Stimulated activated CD8-positive, alpha-beta memory T cell treated with anti-CD3 and anti-CD28 coated beads, Interleukin-15, amount 100 ng/mL, for 4 hours (primary cell): ENCODE data around the gene PRCC.
A peak's percentile ranks its signal among the peaks of the same experiment; 100 is the strongest.

Experiments
- DNase-seq, 2 donors: peaks; one replicate each; pipeline ENCODE4 v3.0.0-alpha.2; 2020; ENCODE audit warnings: low read depth in 2 of 2

The PRCC gene, protein sequence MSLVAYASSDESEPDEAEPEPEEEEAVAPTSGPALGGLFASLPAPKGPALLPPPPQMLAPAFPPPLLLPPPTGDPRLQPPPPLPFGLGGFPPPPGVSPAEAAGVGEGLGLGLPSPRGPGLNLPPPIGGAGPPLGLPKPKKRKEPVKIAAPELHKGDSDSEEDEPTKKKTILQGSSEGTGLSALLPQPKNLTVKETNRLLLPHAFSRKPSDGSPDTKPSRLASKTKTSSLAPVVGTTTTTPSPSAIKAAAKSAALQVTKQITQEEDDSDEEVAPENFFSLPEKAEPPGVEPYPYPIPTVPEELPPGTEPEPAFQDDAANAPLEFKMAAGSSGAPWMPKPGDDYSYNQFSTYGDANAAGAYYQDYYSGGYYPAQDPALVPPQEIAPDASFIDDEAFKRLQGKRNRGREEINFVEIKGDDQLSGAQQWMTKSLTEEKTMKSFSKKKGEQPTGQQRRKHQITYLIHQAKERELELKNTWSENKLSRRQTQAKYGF

DNA sequence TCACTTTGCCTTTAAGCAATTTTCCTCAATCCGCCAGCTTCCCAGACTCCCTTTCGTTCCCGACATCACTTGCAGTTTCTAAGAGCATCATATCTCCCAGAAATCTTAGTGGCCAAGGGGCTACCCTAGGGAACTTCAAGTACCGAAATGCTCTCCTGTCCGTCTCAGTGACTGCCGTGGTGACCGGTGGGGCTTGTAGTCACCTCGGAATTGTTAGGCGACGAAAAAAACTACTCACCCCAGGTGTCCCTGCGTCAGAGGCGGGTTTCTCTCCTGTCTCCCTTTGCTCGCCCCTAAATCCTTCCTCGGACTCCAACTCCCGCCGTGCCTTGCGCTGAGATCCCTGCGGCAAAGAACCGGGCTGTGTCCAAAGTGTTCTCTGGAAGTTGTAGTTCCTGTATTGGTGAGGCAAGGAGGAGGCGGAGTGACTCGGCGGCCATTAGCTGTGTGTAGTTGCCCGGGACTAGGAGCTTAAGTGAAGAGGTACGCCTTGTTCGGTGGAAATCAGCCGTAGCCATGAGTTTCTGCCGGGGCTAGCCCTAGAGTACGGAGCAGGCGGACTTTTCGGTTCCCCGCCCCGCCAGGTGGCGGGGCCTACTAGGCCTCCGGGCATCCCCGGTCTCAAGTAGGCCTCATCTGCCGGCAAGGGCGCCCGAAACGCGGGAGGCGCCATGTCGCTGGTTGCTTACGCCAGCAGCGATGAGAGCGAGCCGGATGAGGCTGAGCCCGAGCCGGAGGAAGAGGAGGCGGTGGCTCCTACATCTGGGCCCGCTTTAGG lies at the start of gene PRCC:
PRCC (plus strand) TSS at position 435 of the 778 bp plus-strand sequence; CDS start at position 672, 237 bp downstream.
- peak; percentile 93 to 97 for DNase-seq

DNA sequence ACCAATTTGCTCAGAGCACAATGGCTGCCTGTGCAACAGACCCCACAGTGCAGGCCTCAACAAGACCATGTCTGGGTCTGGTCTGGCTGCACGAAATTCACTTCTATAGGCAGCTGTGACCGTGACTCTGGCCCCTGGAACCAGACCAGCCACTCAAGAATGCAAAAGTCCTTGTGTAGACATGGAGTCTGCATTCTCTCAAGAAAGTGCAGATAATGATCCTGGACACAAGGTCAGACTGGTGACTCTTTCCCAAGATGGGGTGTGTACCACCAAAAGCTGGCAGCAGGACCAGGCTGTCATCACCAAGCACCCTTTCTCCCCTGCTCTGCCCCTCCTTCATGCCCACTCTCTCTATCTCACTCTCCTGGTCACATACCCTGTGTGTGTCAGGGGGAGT lies 46.2 kb upstream of the PRCC start:
- no peak for DNase-seq

DNA sequence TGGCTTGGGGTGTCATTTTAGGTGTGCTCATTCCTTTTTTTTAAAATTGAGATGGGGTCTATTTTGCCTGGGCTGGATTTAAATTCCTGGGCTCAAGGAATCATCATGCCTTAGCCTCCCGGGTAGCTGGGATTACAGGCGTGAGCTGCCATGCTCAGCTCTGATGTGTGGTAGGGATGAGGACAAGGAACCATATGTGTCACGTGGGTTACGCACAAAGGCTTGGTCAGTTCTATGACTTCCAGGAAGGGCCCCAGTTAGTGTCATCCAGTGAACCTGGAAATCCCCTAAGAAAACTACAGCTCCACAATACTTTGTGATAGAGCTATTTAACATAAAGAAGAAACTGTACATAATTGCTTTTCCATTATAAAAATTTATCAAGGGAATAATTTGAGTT lies 45.8 kb upstream of the PRCC start:
- DNase-seq = no peak

DNA sequence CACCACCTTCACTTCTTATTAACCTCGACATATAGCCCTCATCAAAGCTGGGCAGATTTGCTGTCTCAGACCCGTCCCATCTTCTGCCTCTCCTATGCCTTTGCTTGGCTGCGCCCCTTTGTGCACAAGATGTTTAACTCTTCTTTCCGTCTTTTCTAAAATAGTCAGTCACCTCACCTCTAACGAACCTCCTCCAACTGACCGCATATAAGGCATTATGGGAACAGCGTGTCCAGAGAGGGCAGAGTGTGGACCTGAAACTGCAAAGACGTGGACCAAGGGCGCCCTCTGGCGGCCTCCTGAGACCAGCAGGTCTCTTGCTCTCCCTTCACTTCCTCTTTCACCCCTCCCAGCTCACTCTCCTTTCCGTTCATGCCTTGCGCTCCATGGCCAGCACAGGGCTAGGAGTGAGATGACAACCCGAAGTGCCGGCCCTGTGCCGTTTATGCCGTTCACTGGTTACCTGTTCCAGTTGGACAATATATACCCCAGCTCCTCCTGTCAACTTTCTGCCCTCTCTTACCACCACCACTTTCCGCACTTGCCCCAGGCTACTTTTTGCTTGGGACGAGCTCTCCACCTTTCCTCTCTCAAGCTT lies 41.6 kb upstream of the PRCC start:
- DNase-seq = peak in 1 of 2 donors; percentile 50

DNA sequence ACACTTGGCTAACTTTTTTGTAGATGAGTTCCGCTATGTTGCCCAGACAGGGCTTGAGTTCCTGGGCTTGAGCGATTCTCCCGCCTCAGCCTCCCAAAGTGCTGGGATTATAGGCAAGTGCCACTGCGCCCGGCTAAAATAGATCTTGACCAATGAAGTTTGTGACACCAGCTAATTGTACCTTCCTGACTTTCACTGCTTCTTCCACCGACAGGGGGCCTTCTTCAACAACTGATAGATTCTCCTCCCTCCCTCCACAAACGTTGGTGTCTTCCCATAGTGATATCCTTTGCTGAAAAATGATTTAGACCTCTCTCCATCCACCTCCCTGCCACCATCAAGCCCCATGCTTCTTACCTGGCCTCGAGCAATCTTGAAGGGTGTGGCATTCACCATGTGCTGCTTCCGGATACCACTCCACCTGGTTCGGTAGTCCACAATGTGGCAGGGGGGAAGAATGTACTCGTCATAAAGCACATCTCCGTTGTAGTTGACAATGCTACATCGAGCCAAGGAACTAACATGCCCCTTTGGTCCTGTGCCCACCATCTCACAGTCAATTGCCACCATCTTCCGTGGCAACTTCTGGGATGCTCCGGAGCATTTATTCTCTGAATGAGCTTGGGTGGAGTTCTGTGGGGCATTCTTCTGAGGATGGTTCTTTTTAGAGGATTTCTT lies 40.6 kb upstream of the PRCC start:
- no peak for DNase-seq

DNA sequence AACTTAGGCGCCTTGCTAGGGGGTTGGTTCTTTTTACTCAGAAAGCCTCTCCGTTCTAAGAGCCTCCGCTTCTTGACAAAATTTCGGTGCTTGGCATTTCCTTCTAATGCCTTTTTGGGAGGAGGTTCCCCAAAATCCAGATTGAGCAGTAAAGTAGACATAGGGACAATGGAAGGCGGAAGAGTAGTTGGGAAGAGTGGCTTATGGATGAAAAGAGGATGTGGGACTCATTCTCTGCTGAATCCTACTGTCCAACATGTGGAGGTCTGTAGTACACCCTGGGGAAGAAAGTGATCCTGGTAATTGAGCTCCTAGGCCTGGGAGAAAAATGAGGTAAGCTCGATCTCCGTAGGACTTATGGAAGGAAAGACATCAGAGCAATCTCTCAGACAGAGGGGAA lies 39.8 kb upstream of the PRCC start:
- DNase-seq = no peak

DNA sequence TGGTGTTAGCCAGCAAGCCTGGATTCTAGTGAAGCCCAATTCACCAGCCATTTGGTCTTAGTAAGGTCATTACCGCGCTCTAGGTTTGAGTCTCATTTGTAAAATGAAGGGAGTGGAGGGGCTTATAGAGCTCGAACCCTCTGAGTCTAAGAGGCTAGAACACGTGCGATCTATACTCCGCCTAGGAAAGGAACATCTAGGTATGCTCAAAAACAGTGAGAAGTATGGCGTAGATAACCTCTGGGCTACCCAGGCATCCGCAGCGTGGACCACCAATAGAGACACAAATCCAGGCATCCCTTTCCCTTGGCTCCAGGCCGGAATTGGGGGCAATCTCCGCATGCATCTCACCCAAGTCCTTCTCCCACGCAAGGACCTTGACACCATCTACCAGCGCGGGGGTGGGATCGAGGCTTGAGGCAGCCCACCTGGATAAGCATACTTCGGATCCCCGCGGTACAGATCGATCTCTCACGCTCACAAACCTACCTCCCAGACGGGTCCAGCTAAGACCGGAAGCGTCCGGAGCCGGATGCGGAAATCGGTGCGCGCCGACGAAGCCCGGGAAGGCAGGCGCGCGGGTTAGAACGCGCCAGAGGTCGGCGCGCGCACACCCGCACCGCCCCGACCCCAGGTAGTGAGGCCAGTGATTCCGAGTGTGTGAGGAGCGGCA lies 39.3 kb upstream of the PRCC start, which contains the start of gene METTL25B:
METTL25B (plus strand) TSS at position 544 of the 673 bp plus-strand sequence. CDS start 636 bp downstream, outside the sequence.
- peak in 1 of 2 donors; percentile 44 for DNase-seq

DNA sequence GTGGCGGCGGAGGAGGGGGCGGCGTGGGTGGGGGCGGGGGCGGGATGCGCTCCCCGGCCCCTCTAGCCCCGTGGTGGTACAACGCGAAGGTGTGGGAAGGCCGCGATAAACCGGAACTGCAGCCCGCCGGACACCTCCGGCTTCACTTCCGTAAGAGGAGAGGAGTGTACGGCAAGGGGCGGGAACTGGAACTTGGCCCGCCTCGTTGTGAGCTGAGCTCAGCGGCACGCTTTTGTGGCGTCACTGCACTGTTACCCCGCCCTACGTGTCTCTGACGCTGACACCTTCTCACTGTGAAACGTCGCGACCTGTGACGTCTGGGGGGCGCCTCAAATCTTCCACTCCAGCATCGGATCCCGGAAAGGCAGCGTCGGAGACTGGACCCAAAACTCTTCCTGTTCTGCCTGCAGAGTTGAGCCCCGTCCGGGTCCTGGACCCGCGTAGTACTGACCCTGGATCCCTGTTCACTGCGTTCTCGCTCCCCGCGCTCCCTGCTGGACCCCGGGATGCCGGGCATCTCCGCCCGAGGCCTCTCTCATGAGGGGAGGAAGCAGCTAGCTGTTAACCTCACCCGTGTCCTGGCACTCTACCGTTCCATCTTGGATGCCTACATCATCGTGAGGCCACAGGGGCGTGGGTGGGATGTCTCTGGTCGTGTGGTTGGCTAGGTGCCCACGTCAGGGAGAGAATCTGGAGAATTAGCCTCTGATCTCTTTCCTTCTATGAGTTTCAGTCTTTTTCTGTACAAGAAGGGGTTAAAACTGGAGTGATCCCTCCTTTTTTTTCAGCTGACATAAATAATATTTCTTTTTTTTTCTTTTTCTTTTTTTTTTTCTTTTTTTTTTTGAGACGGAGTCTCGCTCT lies 38.5 kb upstream of the PRCC start, which contains the start of gene ISG20L2:
ISG20L2 (minus strand) TSS at position 168 of the 864 bp plus-strand sequence. CDS start 1,114 bp downstream, outside the sequence.
- peak; percentile 86 to 94 for DNase-seq

DNA sequence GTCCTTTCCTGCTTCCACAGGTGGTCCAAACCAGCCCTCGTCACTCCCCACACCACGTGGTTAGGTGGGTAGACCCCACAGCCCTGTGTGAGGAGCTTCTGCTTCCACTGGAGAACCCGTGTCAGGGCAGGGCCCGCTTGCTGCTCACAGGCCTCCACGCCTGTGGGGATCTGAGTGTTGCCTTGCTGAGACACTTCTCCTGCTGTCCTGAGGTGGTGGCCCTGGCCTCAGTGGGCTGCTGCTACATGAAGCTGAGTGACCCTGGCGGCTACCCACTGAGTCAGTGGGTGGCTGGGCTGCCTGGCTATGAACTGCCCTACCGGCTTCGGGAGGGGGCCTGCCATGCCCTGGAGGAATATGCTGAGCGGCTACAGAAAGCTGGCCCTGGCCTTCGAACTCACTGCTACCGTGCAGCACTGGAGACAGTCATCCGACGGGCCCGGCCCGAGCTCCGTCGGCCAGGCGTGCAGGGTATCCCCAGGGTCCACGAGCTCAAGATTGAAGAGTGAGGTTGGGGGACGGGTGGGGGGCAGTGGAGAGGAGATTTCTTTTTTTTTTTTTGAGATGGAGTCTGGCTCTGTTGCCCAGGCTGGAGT lies 33.2 kb upstream of the PRCC start:
- DNase-seq = no peak

DNA sequence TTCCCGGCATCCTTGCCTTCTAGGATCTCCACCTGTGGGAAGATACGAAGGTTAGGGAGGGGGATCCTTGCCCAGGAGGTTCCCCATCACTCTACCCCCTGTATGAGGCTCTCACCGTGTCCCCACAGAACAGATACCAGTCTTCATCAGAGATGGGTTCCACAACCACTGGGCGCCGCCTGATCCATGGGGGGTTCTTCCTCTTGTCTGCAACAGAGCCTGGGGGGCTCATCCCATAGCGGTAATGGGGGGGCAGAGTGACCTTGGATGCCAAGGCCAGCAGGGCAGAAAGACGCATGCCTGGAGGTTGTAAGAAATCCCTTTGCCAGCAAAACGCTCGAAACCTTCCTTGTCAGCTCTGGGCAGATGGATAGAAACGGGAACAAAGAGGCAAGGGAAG lies 28.9 kb upstream of the PRCC start:
- DNase-seq = no peak

DNA sequence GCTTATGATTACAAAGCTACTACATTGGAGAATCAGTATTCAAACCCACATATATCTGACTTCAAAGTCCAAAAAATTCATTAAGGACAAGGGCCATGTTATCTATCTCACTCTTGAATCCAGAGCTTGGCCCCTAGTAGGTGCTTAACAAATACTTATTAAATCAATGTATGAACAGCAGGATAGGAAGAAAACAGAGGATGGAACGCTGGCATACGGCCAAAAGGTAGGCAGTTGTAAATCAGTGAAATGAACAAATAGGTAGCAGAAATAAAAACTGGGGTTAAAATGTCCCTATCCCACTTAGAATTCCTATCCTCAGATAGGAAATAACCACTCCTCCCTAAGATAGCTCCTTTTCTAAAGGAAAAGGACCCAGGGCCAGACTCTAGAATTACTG lies 28.4 kb upstream of the PRCC start:
- DNase-seq = no peak

DNA sequence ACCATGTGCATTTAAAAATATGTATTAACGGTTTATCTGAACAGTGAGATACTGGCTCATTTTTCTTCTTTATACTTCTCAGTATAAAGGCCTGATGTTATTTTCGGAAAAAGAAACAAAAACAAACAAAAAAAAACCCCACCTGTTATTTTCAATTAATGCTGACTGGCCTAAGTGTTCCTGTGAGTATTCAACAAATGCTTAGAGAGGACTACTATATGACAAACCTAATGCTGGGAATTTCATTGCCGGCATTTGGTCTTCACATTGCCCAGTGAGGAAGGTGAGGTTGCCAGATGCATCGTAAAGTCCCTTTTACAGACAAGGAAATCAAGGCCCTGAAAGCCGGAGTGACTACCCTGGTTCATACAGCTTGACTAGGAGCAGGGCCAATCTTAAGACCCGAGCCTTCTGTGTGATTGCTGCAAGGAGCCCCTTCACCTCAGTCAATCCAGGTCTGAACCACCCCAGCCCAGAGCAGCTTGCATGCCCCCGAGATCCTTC lies 27.0 kb upstream of the PRCC start:
- no peak for DNase-seq

DNA sequence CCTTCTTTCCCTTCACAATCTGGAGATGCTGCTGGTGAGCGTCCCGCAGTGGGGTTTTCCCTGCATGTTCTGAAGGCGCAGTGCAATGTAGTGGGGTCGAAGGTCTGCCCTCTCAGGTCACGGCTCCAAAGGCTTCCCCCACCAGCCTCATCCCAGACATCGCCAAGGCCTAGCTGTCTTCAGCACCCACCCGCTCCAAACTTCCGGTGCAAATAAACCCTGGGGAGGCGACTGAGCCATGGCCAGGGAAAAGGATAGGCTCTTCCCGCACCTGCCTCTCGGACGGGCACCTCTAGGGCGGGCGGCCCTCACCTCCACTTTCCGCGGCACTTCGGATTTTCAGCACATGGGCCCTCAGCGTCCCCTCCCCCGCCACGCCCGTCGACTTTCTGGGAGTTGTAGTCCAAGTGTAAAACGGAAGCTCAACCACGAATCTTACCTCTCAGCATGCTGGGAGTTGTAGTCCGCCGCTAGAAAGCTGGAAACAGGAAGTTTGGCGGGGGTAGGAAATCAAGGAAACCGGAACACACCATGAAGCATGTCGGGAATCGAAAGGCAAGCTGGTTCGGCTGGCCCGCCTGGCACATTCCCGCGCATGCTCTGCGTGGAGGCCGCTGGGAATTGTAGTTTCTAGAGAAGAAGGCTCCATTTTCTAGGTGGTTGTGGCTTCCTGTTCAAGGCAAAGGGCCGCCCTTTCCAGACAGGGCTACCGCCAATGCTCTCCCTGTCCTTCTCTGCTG lies 26.4 kb upstream of the PRCC start, which contains the start of gene MRPL24:
MRPL24 (minus strand) TSS at position 348 of the 740 bp plus-strand sequence. CDS start 2,384 bp downstream, outside the sequence.
- DNase-seq = peak; percentile 88 to 97

DNA sequence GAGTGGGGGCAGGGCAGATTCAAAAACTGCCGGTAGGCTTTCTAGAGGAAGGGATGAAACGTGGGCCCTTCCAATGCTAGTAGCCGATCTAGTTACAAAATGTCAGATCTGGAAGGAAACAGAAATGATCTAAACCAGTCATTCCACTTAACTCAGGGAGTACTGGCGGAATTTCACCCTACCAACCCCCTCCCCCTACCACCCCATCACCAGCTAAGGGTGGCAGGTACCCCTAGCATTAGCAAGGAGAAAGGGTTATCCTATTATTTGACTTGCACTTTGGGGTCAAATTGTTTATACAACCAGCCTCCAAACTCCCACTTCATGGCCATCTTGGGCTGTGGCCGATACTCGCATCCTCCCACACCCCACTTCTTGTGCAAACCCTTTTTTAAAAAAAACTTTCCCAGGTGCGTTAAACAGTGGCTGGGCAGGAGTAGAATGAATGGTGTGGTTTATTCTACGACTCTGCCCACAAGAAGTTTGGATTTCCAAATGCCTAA lies 25.8 kb upstream of the PRCC start:
- no peak for DNase-seq

DNA sequence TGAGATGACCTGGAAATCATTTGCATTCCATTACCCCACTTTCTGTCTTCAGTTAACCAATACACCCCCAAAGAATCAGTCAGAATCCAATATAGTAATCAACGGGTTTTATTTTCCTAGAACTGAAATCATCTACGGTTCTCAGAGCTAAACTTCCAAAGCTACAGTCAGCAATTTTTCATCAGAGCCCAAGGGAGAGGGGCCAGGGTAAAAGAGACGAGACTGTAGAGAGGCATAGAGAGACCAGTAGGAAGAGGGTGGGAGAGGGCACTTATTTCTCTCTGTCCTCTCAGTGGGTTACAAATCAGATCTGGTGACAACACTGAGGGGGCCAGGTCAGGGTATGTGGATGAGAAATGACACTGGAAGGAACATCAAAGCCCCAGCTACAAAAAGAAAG lies 25.3 kb upstream of the PRCC start:
- DNase-seq = no peak

DNA sequence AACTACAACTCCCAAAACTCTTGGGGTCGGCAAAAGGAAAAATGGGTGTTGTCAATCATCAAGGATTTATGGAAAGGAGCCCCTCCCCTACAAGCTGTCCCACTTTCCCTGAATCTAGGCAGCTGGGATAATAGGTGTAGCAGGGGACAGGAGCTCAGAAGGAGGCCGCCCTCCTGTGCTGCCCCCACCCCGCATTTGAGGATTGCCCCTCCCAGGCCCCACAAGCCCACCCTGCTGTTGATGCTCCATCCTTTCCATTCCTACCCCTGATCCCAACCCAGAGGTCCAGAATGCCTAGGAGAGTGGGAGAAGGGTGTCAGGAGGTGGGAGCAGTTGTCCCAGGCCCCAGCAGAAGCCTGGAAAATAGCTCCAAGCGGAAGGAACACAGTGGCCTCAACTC lies 24.5 kb upstream of the PRCC start:
- DNase-seq = no peak

DNA sequence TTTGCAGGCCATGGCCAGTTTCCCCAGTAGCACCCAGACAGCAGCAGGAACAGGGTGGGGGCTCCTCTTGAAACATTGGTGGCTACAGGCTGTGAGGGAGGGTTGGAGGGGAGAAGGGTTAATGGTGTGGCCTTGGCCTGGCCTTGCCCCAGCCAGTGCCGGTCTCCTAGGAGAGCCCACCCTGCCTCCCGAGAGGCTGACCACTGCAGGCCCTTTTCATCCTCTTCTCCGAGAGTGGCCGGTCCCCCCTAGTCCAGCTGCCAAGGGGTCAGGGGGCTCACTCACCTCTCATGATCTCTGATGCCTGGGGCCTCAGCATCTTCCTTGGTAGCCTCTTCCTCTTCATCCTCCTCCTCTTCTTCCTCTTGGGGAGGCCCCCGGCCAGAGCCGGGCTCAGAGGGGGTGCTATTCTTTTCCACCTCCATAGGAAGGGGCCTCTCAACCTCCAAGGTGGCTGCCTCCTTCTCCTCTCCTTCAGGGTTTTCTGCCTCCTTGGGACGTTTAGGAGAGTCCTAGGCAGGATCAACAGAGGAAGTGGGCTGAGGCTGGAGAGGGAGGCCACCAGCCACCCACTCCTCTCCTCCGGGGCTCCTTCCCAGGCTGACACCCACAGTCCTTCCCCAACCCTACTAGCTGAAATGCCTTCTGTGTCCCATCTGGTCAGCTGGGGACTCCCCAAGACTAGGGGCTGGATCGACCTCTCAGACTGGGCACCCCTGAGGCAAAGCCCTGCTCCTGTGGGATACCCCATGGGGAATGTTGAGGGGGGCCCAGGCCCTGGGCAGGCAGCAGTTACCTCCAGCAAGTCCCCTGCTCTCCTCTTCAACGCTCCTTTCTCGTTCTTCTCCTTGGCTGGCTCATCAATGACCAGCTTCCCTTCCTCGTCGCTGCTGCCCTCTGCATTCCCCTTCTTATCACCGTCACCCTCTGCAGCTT lies 23.7 kb upstream of the PRCC start:
- DNase-seq = no peak
